ENCODE measurements around the gene RASA1. TPM values are rescaled to one million over a fixed set of nuclear protein-coding genes. Genes with fewer than 3 reads are reported as not detected.
A peak's percentile ranks its signal among the peaks of the same experiment; 100 is the strongest.

Gene RASA1
- total RNA-seq, 1 donor: 43.8 TPM

- Histone ChIP-seq H3K36me3 (ENCODE audit: insufficient read depth, low read length) (peaks cover 56% of the 10 kb centered on the region), H3K4me2 (ENCODE audit: insufficient read depth, low read length) (no peak overlapping the region)
Observed at GRCh38 chr5:87360132-87360531, 92.4 kb downstream of the RASA1 start.

GRCh38 chr5:87361031-87361445 lies 93.4 kb downstream of the RASA1 start:
- Histone ChIP-seq H3K4me3 (ENCODE audit: insufficient read depth, low read length) (no peak overlapping the region), H3K9me3 (ENCODE audit: low read depth, low read length) (no peaks in the 10 kb centered on the region), H3K4me2 (ENCODE audit: insufficient read depth, low read length) (no peak overlapping the region), H3K36me3 (ENCODE audit: insufficient read depth, low read length) (peaks cover 51% of the 10 kb centered on the region), H3K4me1 (ENCODE audit: insufficient read depth, low read length) (peaks cover 6% of the 10 kb centered on the region), H3K27ac (ENCODE audit: low read depth, low read length) (peak overlapping the region; percentile 20), H3K27me3 (ENCODE audit: insufficient read depth, low read length) (no peaks in the 10 kb centered on the region), H4K20me1 (ENCODE audit: insufficient read depth, low read length) (no peaks in the 10 kb centered on the region), H2AFZ (ENCODE audit: low read length) (no peak overlapping the region), H3K79me2 (ENCODE audit: insufficient read depth, low read length) (peaks cover 42% of the 10 kb centered on the region)
- no peak for DNase-seq (ENCODE audit: insufficient read length, low spot score, missing footprints)
- TF ChIP-seq CTCF (IDR thresholded peaks at IDR 0.05; ENCODE audit: extremely low read depth, low read depth, low read length): no peak

More at GRCh38 chr5:87360132-87360531, 92.4 kb downstream of the RASA1 start:
- TF ChIP-seq CTCF (IDR thresholded peaks at IDR 0.05; ENCODE audit: extremely low read depth, low read depth, low read length): no peak
- Histone ChIP-seq H3K79me2 (ENCODE audit: insufficient read depth, low read length) (peaks cover 49% of the 10 kb centered on the region), H3K27ac (ENCODE audit: low read depth, low read length) (no peak overlapping the region), H3K27me3 (ENCODE audit: insufficient read depth, low read length) (no peaks in the 10 kb centered on the region), H3K4me1 (ENCODE audit: insufficient read depth, low read length) (peaks cover 6% of the 10 kb centered on the region), H3K9me3 (ENCODE audit: low read depth, low read length) (no peaks in the 10 kb centered on the region), H4K20me1 (ENCODE audit: insufficient read depth, low read length) (no peaks in the 10 kb centered on the region), H2AFZ (ENCODE audit: low read length) (no peak overlapping the region), H3K4me3 (ENCODE audit: insufficient read depth, low read length) (no peak overlapping the region)
- DNase-seq (ENCODE audit: insufficient read length, low spot score, missing footprints): no peak

GRCh38 chr5:87361536-87362213 lies 94.0 kb downstream of the RASA1 start:
- no peak for TF ChIP-seq CTCF (IDR thresholded peaks at IDR 0.05; ENCODE audit: extremely low read depth, low read depth, low read length)
- Histone ChIP-seq H3K4me3 (ENCODE audit: insufficient read depth, low read length) (no peak overlapping the region), H4K20me1 (ENCODE audit: insufficient read depth, low read length) (no peaks in the 10 kb centered on the region), H3K27ac (ENCODE audit: low read depth, low read length) (no peak overlapping the region), H3K4me2 (ENCODE audit: insufficient read depth, low read length) (no peak overlapping the region), H3K4me1 (ENCODE audit: insufficient read depth, low read length) (peaks cover 6% of the 10 kb centered on the region), H3K27me3 (ENCODE audit: insufficient read depth, low read length) (no peaks in the 10 kb centered on the region), H3K9me3 (ENCODE audit: low read depth, low read length) (no peaks in the 10 kb centered on the region), H2AFZ (ENCODE audit: low read length) (no peak overlapping the region), H3K79me2 (ENCODE audit: insufficient read depth, low read length) (peaks cover 42% of the 10 kb centered on the region), H3K36me3 (ENCODE audit: insufficient read depth, low read length) (peaks cover 54% of the 10 kb centered on the region)
- DNase-seq (ENCODE audit: insufficient read length, low spot score, missing footprints): no peak

GRCh38 chr5:87367243-87367642 lies 99.6 kb downstream of the RASA1 start:
- Histone ChIP-seq H3K36me3 (ENCODE audit: insufficient read depth, low read length) (peaks cover 48% of the 10 kb centered on the region), H2AFZ (ENCODE audit: low read length) (no peak overlapping the region), H3K27me3 (ENCODE audit: insufficient read depth, low read length) (no peaks in the 10 kb centered on the region), H3K79me2 (ENCODE audit: insufficient read depth, low read length) (peaks cover 18% of the 10 kb centered on the region), H3K4me2 (ENCODE audit: insufficient read depth, low read length) (no peak overlapping the region), H3K27ac (ENCODE audit: low read depth, low read length) (no peak overlapping the region), H3K4me3 (ENCODE audit: insufficient read depth, low read length) (no peak overlapping the region), H4K20me1 (ENCODE audit: insufficient read depth, low read length) (no peaks in the 10 kb centered on the region), H3K9me3 (ENCODE audit: low read depth, low read length) (no peaks in the 10 kb centered on the region), H3K4me1 (ENCODE audit: insufficient read depth, low read length) (no peaks in the 10 kb centered on the region)
- TF ChIP-seq CTCF (IDR thresholded peaks at IDR 0.05; ENCODE audit: extremely low read depth, low read depth, low read length): no peak
- DNase-seq (ENCODE audit: insufficient read length, low spot score, missing footprints): no peak
